ENCODE results near the gene SEC16B.

Gene SEC16B

GRCh38 chr1:177969825-177970371 is at the start of gene SEC16B:
Gene SEC16B, minus strand, starts transcription at chr1:177970058. Its CDS starts 2,077 bp downstream, at chr1:177967981.
- H4K20me1 ChIP-seq = no peaks in the 10 kb centered on the region
- H3K4me1 ChIP-seq = no peaks in the 10 kb centered on the region; a peak in 1 of 20 replicates
- H3K9me3 ChIP-seq (replicated peaks in 1 of 11) = no peaks in the 10 kb centered on the region
- no peak within 1 kb of the TSS for H3K4me3 ChIP-seq
- TF ChIP-seq Cebpa-rat (IDR thresholded peaks at IDR 0.05) = no peak
- peak within 1 kb of the TSS in 8 of 11 experiments; percentile 3 to 25 (median 11); a peak in 6 of 22 replicates for H3K4me2 ChIP-seq
- H3K9ac ChIP-seq = no peak within 1 kb of the TSS
- H3K36me3 ChIP-seq = no peaks in the 10 kb centered on the region
- no peaks in the 10 kb centered on the region for H3K27me3 ChIP-seq
- no peak within 1 kb of the TSS for H3K27ac ChIP-seq

DNA sequence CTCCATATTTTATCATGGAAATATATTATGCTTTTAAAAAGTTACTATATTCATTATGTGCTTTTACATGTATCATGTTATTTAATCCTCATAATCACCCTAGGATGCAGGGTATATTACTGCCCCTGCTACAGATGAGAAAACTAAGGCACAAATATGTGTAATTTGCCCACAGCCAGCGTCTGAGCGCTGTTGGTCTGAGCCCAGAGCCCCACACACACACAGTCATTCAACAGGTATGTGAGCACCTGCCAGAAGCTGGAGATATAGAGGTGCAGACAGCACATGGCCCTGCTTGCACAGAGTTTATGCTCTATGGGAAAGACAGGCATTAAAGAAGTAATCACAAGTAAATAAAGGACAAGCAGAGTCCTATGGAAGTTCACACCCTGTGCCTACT is 49.8 kb upstream of the SEC16B start:
- Histone ChIP-seq H3K9me3 (replicated peaks in 1 of 11) (peaks cover 0 to 18% (median 12%) of the 10 kb centered on the region in 11 experiments; a peak in 15 of 22 replicates), H3K4me3 (no peak overlapping the region), H4K20me1 (no peaks in the 10 kb centered on the region), H3K4me2 (no peak overlapping the region), H3K27me3 (no peaks in the 10 kb centered on the region), H3K27ac (no peak overlapping the region), H3K36me3 (no peaks in the 10 kb centered on the region), H3K4me1 (no peaks in the 10 kb centered on the region), H3K9ac (no peak overlapping the region)
- no peak for TF ChIP-seq Cebpa-rat (IDR thresholded peaks at IDR 0.05)

- no peaks in the 10 kb centered on the region for H3K27me3 ChIP-seq
- TF ChIP-seq Cebpa-rat (IDR thresholded peaks at IDR 0.05) = no peak
- H3K9ac ChIP-seq = no peak overlapping the region
- H4K20me1 ChIP-seq = no peaks in the 10 kb centered on the region
- no peak overlapping the region for H3K27ac ChIP-seq
- H3K36me3 ChIP-seq = no peaks in the 10 kb centered on the region
- H3K4me3 ChIP-seq = no peak overlapping the region
- H3K4me2 ChIP-seq = no peak overlapping the region
- peaks cover 0 to 16% (median 11%) of the 10 kb centered on the region in 11 experiments; a peak in 15 of 22 replicates for H3K9me3 ChIP-seq (replicated peaks in 1 of 11)
- no peaks in the 10 kb centered on the region for H3K4me1 ChIP-seq
Measured at GRCh38 chr1:178019208-178019607, 49.4 kb upstream of the SEC16B start.

DNA sequence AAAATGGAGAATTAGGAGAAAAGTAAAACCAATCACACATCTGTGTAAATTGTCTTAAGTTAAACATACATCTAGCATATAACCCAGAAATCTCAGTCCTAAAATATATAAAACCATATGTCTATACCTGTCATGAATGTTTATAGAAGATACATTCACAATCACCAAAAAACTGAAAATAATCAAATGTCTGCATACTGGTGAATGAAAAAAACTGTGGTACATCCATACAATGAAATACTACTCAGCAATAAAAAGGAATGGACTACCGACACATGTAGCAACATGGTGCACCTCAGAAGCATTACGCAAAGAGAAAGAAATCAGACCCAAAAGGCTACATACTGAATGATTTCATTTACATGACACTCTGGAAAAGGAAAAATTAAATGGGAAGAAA is 47.7 kb upstream of the SEC16B start:
- peaks cover 0 to 16% (median 11%) of the 10 kb centered on the region in 11 experiments; a peak in 15 of 22 replicates for H3K9me3 ChIP-seq (replicated peaks in 1 of 11)
- H3K4me3 ChIP-seq = no peak overlapping the region
- H3K4me1 ChIP-seq = no peaks in the 10 kb centered on the region

GRCh38 chr1:178011864-178012503 is 42.1 kb upstream of the SEC16B start:
- H3K4me1 ChIP-seq = no peaks in the 10 kb centered on the region
- H4K20me1 ChIP-seq = no peaks in the 10 kb centered on the region
- no peak overlapping the region for H3K27ac ChIP-seq
- H3K4me2 ChIP-seq = no peak overlapping the region
- no peaks in the 10 kb centered on the region for H3K36me3 ChIP-seq
- no peak overlapping the region for H3K9ac ChIP-seq
- H3K4me3 ChIP-seq = no peak overlapping the region
- H3K9me3 ChIP-seq (replicated peaks in 1 of 11) = peaks cover 0 to 2% (median under 1%) of the 10 kb centered on the region in 11 experiments; a peak in 1 of 22 replicates
- H3K27me3 ChIP-seq = no peaks in the 10 kb centered on the region
- TF ChIP-seq Cebpa-rat (IDR thresholded peaks at IDR 0.05) = no peak

More for the DNA sequence above, 47.7 kb upstream of the SEC16B start:
- no peak for TF ChIP-seq Cebpa-rat (IDR thresholded peaks at IDR 0.05)
- no peak overlapping the region for H3K27ac ChIP-seq
- H3K36me3 ChIP-seq = no peaks in the 10 kb centered on the region
- H3K9ac ChIP-seq = no peak overlapping the region
- no peaks in the 10 kb centered on the region for H4K20me1 ChIP-seq
- H3K27me3 ChIP-seq = no peaks in the 10 kb centered on the region
- H3K4me2 ChIP-seq = no peak overlapping the region

DNA sequence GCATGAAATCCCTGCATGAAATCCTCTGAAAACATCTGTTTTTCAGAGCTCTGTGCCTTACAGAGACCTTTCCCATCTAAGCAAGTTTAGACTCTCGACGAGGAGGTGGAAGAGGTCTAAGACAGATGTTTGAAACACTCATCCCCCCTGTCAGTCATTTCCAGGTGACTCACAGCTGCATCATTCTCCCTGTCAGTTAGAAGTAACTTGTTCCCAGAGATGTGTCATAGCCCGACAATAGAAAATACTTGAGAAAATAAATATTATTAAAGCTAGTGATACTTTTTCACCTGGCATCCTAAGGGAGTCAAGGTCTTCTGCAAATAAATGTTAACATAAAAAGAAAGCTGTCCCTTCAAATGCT is 41.6 kb upstream of the SEC16B start:
- no peak overlapping the region for H3K4me3 ChIP-seq
- H3K9me3 ChIP-seq (replicated peaks in 1 of 11) = no peaks in the 10 kb centered on the region
- no peaks in the 10 kb centered on the region for H3K27me3 ChIP-seq
- H3K4me2 ChIP-seq = no peak overlapping the region
- no peak for TF ChIP-seq Cebpa-rat (IDR thresholded peaks at IDR 0.05)
- H3K9ac ChIP-seq = no peak overlapping the region
- H3K36me3 ChIP-seq = no peaks in the 10 kb centered on the region
- no peak overlapping the region for H3K27ac ChIP-seq
- no peaks in the 10 kb centered on the region for H4K20me1 ChIP-seq
- H3K4me1 ChIP-seq = no peaks in the 10 kb centered on the region

GRCh38 chr1:178010674-178011464 is 41.0 kb upstream of the SEC16B start:
- Histone ChIP-seq H3K27me3 (no peaks in the 10 kb centered on the region), H4K20me1 (no peaks in the 10 kb centered on the region), H3K4me1 (no peaks in the 10 kb centered on the region), H3K36me3 (no peaks in the 10 kb centered on the region), H3K9ac (no peak overlapping the region), H3K27ac (no peak overlapping the region), H3K4me2 (no peak overlapping the region), H3K4me3 (no peak overlapping the region), H3K9me3 (replicated peaks in 1 of 11) (no peaks in the 10 kb centered on the region)
- no peak for TF ChIP-seq Cebpa-rat (IDR thresholded peaks at IDR 0.05)

GRCh38 chr1:178006043-178006442 is 36.2 kb upstream of the SEC16B start:
- Histone ChIP-seq H3K4me2 (no peak overlapping the region), H3K9me3 (replicated peaks in 1 of 11) (no peaks in the 10 kb centered on the region), H4K20me1 (no peaks in the 10 kb centered on the region), H3K27ac (no peak overlapping the region), H3K4me3 (no peak overlapping the region), H3K9ac (no peak overlapping the region), H3K36me3 (no peaks in the 10 kb centered on the region), H3K27me3 (no peaks in the 10 kb centered on the region), H3K4me1 (no peaks in the 10 kb centered on the region)
- peak in 5 of 11 experiments; percentile 40 to 58 (median 48); a peak in 6 of 22 replicates for TF ChIP-seq Cebpa-rat (IDR thresholded peaks at IDR 0.05)

- no peak overlapping the region for H3K4me2 ChIP-seq
- no peak overlapping the region for H3K4me3 ChIP-seq
- no peaks in the 10 kb centered on the region for H3K27me3 ChIP-seq
- no peak for TF ChIP-seq Cebpa-rat (IDR thresholded peaks at IDR 0.05)
- no peak overlapping the region for H3K27ac ChIP-seq
- no peaks in the 10 kb centered on the region for H4K20me1 ChIP-seq
- H3K36me3 ChIP-seq = no peaks in the 10 kb centered on the region
- H3K9me3 ChIP-seq (replicated peaks in 1 of 11) = no peaks in the 10 kb centered on the region
- no peaks in the 10 kb centered on the region for H3K4me1 ChIP-seq
- no peak overlapping the region for H3K9ac ChIP-seq
Measured at GRCh38 chr1:178005450-178005849, 35.6 kb upstream of the SEC16B start.
